SH-SY5Y (cell line): ENCODE results near the gene SMIM1.

Source experiments
- GATA2 ChIP-seq: IDR thresholded peaks from 2 replicates; pipeline ENCODE4 v1.6.1; 2011; ENCODE audit warnings: mild to moderate bottlenecking, low read depth, low read length
- GATA3 ChIP-seq: IDR thresholded peaks from 2 replicates; pipeline ENCODE4 v1.6.1; 2011; ENCODE audit warnings: low read depth, mild to moderate bottlenecking, low read length, moderate library complexity

Gene SMIM1

GRCh38 chr1:3762151-3762872, 10.2 kb upstream of the SMIM1 start:
- TF ChIP-seq GATA2, result no peak
- TF ChIP-seq GATA3, result no peak

DNA sequence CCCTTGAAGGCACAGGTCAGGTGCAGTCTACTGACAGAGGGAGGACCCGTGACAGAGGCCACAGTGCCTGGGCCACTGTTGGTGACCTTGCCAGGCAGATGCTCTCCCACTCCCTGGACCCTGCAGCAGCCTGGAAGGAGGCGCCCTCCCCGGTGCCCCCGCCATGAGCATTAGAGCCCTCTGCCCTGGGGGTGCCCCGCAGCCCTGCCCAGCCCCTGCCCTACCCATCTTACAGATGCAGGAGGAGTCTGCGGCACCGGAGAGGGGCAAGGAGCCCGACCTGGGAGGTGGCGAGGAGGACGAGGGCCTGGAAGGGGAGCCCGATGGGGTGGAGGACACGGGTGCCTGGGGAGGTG, 9.7 kb upstream of the SMIM1 start:
- TF ChIP-seq GATA3 (no peak), GATA2 (no peak)

DNA sequence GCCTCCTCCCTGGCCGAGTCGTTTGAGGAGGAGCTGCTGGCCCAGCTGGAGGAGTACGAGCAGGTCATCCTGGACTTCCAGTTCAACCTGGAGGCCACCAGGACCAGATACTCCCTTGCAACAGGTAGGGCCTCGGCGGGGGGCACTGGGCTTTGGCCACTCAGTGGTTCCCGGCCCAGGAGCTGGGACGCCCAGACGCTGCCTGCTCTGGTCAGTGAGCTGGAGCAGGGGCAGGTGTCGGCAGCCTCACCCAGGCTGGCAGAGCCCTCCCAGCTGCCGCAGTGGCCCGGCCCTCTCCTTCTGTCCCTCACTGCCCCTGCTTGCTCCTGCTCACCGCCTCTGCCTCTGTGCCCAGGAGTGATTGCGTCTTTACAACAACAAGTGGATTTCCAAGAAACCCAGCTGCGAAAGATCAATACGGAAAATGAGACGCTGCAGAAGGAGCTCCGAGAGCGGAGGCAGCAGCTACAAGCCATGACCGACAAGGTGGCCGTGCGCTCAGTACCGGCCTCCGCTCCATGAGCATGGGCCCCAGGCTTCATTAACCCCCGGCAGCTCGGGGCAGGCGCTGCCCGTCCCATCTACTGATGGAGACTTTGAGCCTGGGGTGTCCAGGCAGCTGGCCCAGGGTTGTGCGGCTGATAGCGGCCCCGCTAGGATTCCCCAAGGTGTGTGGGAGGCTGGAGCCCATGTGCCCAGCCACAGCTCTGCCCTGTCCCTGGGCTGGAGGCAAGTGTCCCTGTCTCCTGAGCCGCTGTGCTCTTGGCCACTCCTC, 9.0 kb upstream of the SMIM1 start:
- TF ChIP-seq GATA3 (no peak), GATA2 (no peak)

- no peak for TF ChIP-seq GATA3
- no peak for TF ChIP-seq GATA2
Observed at GRCh38 chr1:3767328-3767925, 5.1 kb upstream of the SMIM1 start.

DNA sequence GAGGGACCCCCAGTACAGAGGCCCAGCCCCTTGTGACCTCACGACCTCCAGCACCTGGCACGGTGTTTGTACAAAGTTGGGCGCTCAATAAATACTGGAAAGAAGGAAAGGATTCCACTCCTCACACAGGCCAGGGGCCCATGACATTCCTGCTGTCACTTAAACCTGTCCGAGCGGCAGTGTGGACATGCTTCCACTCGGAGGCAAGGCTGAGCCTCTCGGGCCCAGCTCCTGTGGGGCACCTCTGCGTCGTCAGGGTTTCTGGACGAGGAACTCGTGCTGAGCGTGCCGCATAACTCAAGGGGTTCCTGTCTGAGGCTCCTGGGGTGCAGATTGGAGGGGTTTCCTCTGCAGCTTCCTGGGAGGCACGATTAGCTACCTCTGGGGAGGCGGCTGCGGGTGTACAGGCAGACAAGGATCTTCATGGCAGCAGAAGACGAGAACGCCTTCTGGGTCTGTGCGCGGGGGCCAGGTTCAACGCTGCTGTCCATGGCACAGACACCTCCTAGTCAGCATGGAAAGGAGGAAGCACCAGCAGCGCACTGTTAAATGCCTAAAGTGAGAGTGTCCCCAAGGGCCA, 3.6 kb upstream of the SMIM1 start:
- TF ChIP-seq GATA3 (no peak), GATA2 (no peak)

GRCh38 chr1:3770047-3770765, 2.3 kb upstream of the SMIM1 start:
- TF ChIP-seq GATA3, result no peak
- no peak for TF ChIP-seq GATA2

- TF ChIP-seq GATA2 (no peak), GATA3 (no peak)
Observed at GRCh38 chr1:3771108-3772026, 1.2 kb upstream of the SMIM1 start.

DNA sequence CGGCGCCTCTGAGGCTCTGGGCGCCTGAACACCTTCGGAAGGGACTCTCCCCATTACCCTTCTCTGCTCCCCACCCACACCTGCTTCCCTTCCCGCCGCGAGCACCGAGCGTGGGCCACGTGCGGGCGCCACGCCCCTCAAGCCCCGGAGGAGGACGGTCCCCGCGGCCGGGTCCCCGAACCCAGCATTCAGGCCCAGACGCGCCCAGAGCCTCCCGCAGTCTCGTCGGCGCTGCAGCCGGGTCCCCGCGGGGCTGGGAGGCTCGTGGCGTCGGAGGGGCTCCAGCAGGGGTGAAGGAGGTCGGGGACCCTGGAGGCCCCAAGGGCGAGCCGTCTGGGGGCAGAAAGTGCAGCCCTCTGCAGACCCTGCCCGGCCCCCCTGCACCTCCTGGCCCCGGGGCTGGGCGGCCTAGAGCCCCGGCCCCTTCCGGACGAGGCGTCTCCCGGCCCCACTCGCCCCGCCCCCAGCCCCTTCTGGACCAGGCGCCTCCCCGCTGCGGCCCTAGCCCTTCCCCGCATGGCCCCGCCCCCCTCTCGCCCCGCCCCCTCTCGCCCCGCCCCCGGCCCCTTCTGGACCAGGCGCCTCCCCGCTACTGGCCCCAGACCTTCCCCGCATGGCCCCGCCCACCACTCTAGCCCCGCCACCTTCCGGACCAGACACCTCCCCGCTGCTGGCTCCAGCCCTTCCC, 378 bp upstream of the SMIM1 start:
- TF ChIP-seq GATA2 (no peak), GATA3 (no peak)

- TF ChIP-seq GATA2, result no peak
- TF ChIP-seq GATA3, result no peak
Observed at GRCh38 chr1:3773572-3774275, 1.2 kb downstream of the SMIM1 start.

GRCh38 chr1:3774276-3774945, 1.9 kb downstream of the SMIM1 start:
- TF ChIP-seq GATA2, result 0 out of 2 replicates have a peak, but pooled peaks have one; percentile 14
- no peak for TF ChIP-seq GATA3

- TF ChIP-seq GATA2 (no peak), GATA3 (no peak)
Observed at GRCh38 chr1:3774946-3775489, 2.5 kb downstream of the SMIM1 start.
